NCI-H2081 treated with DMSO at 0.1 percent for 48 hours (cell line): ENCODE results near the gene HMCN2.

Experiments used
- DNase-seq: peaks from one replicate; lab custom pipeline; 2025; lab: John Stamatoyannopoulos, UW

Gene HMCN2

GRCh38 chr9:130366072-130366471 lies 100.5 kb downstream of the HMCN2 start:
- DNase-seq, result no peak

- no peak for DNase-seq
These were observed 101.5 kb downstream of the HMCN2 start for GRCh38 chr9:130366888-130367550.

GRCh38 chr9:130368631-130369103 lies 103.1 kb downstream of the HMCN2 start:
- DNase-seq, result no peak

GRCh38 chr9:130370226-130370625 lies 104.7 kb downstream of the HMCN2 start:
- DNase-seq, result no peak

GRCh38 chr9:130371196-130371966 lies 105.8 kb downstream of the HMCN2 start:
- no peak for DNase-seq

- DNase-seq, result no peak
These were observed 106.5 kb downstream of the HMCN2 start for GRCh38 chr9:130372057-130372456.

- no peak for DNase-seq
These were observed 108.2 kb downstream of the HMCN2 start for GRCh38 chr9:130373679-130374325.

- no peak for DNase-seq
These were observed 112.1 kb downstream of the HMCN2 start for GRCh38 chr9:130377612-130378011.

GRCh38 chr9:130378875-130379648 lies 113.5 kb downstream of the HMCN2 start:
- no peak for DNase-seq

GRCh38 chr9:130379649-130379970 lies 114.0 kb downstream of the HMCN2 start:
- DNase-seq, result no peak

GRCh38 chr9:130380920-130381469 lies 115.4 kb downstream of the HMCN2 start:
- DNase-seq, result no peak

GRCh38 chr9:130381660-130382059 lies 116.1 kb downstream of the HMCN2 start:
- no peak for DNase-seq

GRCh38 chr9:130382096-130382495 lies 116.5 kb downstream of the HMCN2 start:
- DNase-seq, result no peak

- DNase-seq, result no peak
These were observed 117.2 kb downstream of the HMCN2 start for GRCh38 chr9:130382636-130383349.

GRCh38 chr9:130383350-130383715 lies 117.8 kb downstream of the HMCN2 start:
- no peak for DNase-seq

GRCh38 chr9:130383979-130384676 lies 118.6 kb downstream of the HMCN2 start:
- DNase-seq, result no peak

GRCh38 chr9:130385257-130385656 lies 119.7 kb downstream of the HMCN2 start:
- DNase-seq, result no peak

GRCh38 chr9:130387398-130387797 lies 121.8 kb downstream of the HMCN2 start:
- DNase-seq, result no peak

- no peak for DNase-seq
These were observed 122.3 kb downstream of the HMCN2 start for GRCh38 chr9:130387905-130388304.

- DNase-seq, result no peak
These were observed 124.8 kb downstream of the HMCN2 start for GRCh38 chr9:130390390-130390789.

GRCh38 chr9:130390986-130391385 lies 125.4 kb downstream of the HMCN2 start:
- DNase-seq, result no peak
